Activated T-cell treated with anti-CD3 and anti-CD28 coated beads, Interleukin-2, amount 50 U/mL, for 48 hours (primary cell): Measurements from ENCODE around the gene SOX8.

ENCODE experiments used
- DNase-seq, 2 experiments: peaks; one replicate each; pipeline ENCODE4 v3.0.0-alpha.2; 2020

The SOX8 gene

DNA sequence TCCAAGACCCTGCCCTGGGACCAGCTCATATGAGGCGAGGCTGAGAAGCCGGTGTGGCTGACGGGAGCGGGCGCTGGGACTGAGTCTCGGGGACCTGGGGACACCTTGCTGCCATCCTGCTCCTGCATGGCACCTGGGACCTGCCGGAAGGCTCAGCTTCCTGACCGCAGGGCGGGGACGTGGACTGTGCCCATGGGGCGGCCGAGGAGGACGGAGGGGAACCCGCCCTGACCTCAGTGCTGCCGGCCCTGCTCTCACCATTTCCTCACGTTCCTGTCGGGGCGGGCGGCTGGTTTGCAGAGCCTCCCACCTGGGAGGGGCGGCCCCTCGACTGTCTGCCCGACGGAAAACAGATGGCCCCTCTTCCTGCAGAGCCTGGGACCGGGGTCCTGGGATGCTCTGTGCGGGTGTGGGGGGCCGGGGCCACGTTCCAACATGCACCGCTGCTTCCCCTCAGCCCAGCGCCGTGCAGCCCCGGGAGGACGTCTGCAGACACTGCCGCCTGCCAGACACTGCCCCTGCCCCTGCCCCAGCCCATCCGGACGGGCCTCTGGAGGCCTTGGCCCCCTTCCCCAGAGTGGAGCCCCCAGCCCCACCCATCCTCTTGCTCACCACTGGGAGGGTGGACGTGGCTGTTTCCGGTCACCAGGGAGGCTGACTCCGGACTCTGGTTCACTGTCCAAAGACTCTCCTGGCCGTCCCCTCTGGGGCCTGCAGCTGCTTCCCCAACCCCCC lies 47.1 kb downstream of the SOX8 start:
- no peak for DNase-seq

DNA sequence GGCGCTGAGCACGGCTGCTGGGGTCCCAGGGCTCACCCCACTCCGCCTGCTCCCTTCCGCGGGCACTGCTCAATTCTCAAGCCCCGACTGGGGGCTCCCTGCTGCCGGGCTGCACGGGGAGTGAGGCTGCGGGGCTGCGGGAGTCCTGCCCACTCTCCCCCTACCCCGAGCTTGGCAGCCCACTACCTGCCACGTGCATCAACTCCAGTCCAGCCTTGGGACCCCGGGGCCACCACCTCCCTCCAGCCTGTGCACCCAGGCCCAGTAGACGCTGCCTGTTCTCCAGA lies 47.6 kb downstream of the SOX8 start:
- DNase-seq = no peak

DNA sequence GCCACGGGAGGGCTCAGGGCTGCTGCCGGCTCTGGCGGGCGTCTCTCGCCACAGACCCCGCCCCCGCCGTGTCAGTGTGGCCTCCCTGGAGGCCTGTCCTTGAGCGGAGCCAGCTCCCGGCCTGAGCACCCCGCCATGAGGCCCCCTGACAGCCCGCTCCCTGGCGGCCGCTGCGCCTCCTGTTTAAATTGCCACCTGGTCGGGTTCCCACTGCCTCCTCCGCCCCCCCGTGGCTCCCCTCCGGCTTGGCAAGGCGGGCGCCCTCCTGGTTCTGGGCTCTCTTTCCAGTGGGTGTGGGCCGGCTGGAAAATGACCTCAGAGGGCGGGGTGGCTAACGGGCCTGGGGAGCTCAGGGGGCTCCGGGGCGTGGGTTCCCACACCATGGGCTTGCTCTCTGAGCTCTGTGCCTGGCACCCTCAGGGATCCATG lies 48.9 kb downstream of the SOX8 start:
- DNase-seq = no peak

DNA sequence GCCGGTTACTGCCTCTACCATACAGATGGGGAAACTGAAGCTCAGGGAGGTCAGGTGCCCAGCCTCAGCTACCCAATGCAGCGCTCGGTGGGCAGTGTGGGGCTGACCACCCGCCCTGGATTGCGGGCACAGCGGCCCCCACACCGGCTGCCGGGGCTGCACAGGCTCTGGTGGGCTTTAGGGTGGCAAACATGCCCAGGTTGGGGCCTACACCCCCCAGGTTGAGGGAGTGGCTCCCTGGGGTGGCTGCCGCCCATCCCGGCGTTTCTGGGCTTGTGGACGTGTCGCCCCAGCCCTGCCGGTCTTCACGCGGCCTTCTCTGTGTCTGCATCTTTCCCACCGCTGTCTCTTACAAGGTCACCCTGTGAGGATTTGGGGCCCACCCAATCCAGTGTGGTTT lies 50.1 kb downstream of the SOX8 start:
- no peak for DNase-seq

DNA sequence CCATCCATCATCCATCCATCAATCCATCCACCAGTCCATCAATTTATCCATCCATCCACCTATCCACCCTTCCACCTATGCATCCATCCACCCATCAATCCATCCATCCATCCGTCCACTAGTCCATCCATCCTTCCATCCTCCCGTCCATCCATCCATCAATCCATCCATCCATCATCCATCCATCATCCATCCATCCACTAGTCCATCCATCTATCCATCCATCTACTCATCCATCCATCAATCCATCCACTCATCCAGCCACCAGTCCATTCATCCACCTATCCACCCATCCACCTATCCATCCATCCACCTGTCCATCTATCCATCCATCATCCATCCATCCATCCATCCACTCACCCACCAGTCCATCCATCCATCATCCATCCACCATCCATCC lies 51.0 kb downstream of the SOX8 start:
- DNase-seq = no peak

DNA sequence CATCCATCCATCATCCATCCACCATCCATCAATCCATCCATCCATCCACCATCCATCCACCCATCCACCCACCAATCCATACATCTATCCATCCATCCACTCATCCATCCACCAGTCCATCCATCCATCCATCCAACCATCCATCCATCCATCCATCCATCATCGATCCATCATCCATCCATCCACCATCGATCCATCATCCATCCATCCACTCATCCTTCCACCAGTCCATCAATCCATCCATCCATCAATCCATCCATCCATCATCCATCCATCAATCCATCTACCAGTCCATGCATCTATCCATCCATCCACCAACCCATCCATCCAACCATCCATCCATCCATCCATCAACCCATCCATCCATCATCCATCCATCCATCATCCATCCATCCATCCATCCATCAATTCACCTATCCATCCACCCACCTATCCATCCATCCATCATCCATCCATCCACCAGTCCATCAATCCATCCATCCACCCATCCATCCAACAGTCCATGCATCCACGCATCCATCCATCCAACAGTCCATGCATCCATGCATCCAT lies 51.6 kb downstream of the SOX8 start:
- DNase-seq = no peak

DNA sequence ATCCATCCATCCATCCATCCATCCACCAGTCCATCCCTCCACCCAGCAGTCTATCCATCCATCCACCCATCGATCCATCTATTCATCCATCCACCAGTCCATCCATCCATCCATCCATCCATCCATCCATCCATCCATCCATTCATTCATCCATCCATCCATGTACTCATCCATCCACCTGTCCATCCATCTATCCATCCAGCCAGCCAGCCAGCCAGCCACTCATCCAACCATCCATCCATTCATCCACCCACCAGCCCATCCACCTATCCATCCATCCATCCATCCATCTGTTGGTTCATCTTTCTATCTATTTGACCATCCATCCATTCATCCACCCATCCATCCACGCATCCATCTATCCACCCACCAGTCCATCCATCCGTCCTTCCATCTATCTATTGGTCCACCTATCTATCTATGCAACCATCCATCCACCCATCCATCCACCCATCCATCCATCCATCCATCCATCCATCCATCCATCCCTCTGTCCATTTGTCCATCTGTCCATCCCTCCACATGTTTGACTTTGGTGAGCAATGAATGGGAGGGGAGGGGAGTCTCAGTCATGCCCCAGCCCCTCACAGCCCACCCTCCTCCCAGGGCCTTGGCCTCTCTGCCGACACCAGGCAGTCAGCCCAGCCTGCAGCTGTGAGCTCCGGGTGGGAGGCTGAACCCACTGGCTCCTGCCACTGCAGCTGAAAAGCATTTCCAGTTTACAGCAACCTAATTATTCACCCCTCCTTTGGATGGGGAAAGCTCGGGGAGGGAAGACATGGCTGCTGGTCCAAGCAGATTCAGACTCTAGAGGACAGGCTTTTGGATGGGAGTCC lies 52.9 kb downstream of the SOX8 start:
- DNase-seq = no peak

DNA sequence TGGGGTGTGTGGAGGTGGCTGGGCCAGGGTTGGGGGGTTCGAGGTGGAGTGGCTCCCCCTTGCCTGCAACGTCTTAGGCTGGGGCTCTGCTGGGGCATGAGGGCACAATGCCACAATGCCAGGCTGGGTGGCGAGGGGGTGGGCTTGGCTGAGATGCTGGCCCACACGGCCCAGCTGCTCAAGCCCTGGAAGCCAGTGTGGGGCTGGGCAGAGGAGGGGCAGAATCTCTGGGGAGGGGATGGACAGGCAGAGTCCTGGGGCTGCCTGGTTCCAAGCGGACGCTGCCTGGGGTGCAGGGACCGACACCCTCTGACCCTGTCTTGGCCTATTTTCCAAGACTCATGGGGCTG lies 53.5 kb downstream of the SOX8 start:
- no peak for DNase-seq

DNA sequence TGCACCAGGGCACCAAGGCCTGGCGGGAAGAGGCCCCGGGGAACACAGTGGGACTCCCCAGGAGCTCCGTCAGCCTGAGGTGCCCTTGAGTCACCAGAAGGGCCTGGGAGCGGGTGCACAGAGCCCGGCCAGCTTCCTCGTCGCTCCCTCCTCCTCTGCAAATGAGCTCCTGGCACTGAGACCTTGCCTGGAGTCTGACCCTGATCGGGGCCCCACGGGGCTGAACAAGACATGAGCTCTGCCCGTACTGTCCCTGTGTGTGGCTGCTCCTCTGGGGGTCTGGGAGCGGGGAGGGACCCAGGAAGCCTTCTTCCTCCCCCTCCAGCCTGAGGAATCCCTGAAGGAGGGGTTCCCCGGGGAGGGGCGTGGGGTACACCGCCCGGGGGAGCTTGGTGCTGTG lies 54.6 kb downstream of the SOX8 start:
- DNase-seq = no peak
